Kasumi-1 (cell line): ENCODE data around the gene FOXO6.

Experiments
- DNase-seq, 2 experiments: peaks; one replicate each; lab custom pipeline; 2025; lab: John Stamatoyannopoulos, UW

Gene FOXO6

DNA sequence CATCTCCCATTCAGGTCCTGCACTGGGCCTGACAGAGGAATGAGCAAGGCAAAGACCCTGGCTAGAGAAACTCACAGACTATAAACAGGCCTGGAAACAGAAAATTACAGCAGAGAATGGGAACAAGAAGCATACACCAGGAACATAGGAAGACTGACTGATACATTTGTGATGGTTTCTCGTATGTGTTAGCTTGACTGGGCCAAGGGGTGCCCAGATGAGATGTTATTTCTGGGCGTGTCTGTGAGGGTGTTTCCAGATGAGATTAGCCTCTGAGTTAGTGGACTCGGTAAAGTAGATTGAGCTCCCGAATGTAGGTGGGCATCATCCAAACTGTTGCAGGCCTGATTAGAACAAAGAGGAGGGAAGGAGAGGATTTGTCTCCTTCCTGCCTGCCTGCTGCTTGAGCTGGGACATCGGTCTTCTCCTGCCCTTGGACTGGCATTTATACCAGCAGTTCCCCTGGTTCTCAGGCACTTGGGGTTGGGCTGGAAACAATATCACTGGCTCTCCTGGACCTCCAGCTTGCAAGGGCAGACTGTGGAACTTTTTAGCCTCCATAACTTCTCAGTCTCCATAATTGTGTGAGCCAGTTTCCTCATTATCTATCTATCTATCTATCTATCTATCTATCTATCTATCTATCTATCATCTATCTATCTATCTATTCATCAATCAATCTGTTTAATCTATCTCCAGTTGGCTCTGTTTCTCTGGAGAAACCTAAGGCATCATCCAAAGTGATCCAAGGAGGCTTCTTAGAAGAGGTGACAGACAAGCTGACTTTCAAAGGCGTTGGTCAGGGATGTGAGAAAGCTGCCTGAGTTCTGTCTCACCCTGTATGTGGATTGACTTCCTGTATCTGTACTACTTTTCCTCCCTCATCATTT is 9.7 kb upstream of the FOXO6 start:
- no peak for DNase-seq

GRCh38 chr1:41353744-41354143 is 7.5 kb upstream of the FOXO6 start:
- no peak for DNase-seq

DNA sequence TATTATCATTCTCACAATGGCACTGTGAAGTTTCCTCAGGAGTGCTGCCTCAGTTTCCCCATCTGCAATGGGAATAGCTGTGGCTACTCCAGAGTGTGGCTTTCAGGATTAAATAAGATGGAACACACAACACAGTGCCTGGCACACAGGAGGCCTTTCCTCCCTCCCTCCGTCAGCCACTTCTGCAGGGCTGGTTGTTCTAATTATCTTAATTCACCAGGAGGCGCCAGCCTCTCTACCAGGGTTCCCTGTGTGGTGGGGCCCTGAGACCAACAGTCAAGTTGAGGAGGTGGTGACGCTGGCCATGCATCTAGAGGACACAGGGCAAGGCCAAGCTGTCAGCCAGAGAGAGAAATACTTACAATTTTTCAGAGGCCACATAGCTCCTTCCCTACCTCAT is 6.3 kb upstream of the FOXO6 start:
- no peak for DNase-seq

- no peak for DNase-seq
Observed at GRCh38 chr1:41355356-41355755, 5.9 kb upstream of the FOXO6 start.

DNA sequence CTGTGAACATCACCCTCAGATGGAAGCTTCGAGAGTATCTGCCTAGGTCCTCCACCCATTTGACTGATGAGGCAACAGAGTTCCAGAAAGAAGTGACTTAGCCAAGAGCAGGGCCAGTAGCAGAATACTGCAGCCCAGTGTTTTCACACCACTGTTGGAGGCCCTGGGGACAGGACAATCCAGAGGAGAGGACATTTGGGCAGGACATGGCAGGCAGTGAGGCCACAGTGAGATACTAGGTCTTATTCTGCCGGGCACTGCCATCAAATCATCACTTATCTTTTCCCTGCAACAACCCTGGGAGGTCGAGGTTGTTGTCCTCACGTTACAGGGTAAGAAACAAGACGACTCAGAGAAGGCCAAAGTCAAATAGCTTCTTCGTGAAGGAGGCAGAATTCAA is 5.5 kb upstream of the FOXO6 start:
- DNase-seq, result no peak

DNA sequence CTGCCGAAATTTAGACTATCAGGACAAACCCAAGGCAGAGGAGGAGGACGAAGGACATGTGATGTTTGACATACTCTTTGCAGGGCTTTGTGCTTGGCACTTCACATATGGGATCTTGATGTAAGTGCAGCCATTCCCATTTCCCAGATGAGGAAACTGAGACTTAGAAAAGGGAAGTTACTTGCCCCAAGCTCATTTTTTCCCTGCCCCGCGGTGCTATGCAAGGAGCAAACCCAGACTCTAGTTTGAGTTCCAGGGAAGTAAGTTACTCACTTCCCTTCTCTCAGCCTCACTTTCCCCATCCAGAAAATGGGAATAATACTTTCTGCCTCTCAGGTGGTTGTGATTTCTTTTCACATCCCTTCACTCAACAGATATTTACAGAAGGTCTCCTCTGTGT is 4.5 kb upstream of the FOXO6 start:
- DNase-seq, result no peak

DNA sequence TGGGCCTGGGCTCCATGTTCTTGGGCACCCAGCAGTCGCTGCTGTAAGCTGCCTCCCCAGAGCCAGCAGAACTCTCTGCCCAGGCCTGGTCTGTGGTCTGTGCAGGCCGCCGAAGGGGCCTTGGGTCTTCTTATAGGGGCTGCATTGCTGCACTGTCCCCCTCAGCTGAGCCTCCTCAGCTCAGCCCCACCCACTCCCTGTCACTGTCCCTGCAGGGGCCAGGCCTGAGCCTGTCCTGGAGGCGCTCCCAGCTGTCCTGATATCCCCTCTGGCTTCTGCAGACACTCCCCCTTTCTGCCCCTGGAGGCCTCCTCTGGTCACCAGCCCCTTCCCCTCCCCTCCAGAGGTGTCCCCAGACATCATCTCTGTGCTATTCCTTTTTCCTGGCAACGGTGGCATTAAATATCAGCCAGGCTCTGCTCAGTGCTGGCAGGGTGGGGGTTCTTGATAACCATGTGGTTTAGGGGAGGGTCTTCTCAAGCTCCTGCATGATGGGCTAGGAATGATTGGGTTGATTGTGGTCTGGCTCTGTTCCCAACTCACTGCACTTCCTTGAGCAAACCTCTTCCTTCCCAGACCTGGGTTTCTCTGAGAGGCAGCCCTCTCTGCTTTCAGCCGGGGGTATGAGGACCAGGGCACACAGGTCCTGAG is 3.7 kb upstream of the FOXO6 start:
- no peak for DNase-seq

DNA sequence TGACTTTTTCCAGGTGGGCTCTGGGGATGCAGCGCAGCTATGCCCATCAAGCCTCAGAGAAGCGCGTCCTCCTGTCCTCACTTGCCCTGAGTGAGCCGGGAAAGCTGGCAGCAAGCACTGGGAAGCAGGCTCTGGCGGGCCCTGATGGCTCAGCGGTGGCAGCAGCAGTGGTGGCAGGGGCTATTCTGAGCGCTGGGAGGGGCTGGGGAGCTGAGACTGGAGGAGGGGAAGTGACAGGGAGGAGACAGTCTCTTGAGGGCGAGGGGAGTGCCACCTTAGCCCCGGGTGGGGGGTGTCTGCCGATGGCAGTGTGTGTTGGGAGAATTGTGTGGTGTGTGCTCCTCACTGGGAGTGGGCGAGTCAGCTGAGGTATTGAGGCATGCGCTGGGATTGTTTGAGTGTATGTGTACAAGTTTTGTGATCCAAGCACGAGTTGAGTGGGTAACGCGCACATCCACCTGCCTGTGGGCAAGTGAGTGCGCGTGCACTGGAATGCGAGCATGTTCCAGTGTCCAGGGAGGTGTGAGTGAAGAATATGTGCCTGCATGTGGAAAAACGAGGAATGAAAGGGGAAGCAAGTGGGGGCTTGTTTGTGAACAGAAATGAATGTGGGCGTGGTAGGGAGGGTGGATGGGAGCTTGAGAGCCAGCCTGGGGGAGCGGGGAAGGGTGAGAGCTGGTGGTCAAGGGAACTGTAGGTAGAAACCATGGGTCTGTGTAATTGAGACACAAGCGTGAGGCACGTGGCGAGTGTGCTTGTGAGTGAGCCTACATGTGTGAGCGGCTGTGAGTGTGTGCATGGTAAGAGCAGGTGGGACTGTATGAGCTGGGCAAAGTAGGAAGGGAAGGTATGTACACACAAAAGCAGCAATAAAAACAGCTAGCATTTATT is 2.9 kb upstream of the FOXO6 start:
- DNase-seq, result no peak

DNA sequence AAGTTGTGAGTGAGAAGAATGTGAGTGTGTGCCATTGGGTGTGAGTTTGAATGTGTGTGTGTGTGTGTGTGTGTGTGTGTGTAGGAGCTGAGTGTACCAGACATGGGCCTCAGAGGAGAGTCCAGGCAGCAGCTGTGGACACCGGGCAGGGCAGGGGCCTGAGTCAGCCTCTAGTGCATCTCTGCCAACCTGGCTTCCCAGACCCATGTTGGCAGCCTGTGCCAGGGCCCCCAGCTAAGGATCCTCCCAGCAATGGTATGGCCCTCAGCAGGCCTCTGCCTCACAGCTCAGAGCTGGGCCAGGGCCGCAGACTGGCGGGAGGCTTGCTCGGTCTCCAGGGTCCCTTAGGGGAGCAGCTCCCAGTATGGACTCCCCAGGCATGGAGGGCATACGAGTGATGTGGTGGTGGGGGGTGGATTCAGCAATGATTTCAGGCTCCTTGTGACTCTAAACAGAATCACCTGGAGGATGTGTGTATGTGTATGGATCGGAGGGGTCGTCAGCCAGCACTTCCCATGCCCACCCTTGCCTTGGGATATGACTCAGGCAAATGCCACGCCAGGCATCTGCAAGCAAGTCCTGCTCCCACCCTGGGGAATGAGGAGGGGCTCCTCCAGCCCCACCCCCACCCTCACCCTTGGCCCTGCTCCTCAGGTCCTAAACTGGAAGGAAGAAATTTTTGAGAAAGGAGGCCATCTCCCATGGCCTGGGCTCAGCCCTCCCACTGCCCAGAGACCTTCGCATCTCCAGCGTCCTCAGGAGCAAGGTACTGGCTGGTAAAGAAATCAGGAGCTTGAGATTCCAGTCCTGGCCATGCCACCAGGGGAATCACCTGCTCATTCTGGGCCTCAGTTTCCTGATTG is 1.8 kb upstream of the FOXO6 start:
- no peak for DNase-seq

GRCh38 chr1:41360074-41360785 is 1.0 kb upstream of the FOXO6 start:
- DNase-seq, result no peak

- peak; percentile 22 to 25 for DNase-seq
Observed at GRCh38 chr1:41361495-41362356, 492 bp downstream of the FOXO6 start.

DNA sequence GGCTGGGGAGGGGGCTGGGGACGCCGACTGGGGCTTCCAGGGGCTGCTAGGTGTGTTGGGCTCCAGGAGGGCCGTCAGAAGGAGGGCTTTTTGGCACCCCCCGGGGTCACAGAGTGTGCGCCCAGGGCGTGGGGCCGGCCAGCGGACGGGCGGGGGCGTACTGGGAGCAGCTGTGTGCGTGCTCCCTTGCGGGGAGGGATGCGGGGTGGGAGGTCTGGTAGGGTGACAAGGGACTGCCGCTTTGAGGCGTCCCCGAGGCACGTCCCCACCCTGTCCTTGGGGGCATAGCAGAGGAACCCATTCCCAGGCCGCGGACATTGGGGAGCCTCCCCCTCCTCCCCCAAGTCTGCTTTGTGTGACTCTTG is 1.1 kb downstream of the FOXO6 start:
- DNase-seq, result no peak

- DNase-seq, result no peak
Observed at GRCh38 chr1:41362749-41363590, 1.7 kb downstream of the FOXO6 start.

- no peak for DNase-seq
Observed at GRCh38 chr1:41363591-41364320, 2.5 kb downstream of the FOXO6 start.

DNA sequence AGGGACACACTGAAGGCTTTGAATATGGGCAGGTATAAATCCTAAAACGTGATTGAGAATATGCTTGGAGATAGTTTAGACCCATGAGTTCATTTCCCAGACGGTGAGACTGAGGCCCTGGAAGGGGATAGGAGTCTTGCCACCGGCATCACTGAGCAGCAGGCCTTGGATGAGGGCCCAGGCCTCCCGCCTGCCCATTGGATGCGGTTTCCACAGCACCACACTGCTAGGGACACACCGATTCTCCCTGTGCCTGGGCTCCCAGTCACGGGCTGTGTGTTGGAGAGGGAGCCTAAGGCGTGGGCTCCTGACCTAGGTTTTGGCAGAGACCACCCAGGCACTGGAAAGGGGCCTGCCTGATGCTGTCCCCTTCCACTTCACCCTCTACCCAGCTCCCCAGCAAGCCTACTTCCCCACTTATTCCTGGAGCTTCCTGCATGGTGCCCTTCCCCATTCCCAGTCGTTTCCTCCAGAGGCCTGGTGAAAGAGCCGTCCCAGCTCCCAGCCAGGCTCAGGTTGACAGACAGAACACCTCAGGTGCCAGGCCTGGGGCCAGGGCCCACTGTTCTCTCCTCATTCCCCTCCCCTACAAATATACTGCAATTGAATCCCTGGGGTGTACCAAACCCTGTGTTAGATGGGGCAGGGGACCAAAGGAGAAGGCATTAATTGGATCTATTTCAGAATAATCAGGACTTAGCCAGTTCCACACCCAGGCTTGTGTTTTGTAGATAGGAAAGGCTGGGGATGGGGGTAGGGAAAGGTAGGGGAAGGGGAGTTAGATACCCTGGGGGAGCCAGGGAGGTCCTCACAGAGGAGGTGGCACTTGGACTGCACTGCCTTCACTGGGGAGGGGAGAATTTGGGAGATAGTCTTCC is 3.4 kb downstream of the FOXO6 start:
- DNase-seq, result no peak

GRCh38 chr1:41365320-41365633 is 4.0 kb downstream of the FOXO6 start:
- DNase-seq, result no peak

DNA sequence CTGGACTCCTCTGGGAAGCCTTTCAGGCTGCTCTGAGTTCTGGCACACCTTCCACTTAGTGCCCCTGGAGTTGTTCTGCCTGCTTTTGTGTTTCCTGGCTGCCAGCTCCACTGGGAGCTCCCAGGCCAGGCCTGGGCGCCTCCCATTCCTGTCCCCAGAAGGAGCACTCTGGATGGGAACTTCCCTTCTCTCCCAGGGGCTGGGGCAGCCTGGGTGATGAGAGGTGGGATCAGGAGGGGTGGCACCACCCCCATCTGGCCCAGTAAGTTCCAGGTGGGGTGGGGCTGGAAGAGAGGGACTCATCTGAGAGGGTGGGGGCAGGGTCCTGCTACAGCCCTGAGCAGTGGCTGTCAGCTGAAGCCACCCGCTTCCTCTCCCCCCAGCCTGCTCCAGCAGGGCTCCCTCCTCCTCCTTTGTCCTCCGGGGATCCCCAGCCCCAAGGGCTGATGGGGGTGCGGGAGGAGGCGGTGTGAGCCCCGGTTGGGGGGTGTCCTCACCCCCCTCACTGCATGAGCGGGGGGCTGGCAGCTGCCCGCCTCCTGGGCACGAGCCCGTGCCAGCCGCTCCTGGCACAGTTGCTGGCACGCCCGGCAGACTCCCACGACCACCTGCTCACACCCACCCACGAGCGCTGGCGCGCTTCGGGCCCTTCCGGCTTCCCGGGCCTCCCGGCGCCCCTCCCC is 4.7 kb downstream of the FOXO6 start:
- no peak for DNase-seq
